GM10847 (cell line): Measurements from ENCODE around the gene MAFF.

Experiments
- POLR2A ChIP-seq: IDR thresholded peaks from 2 replicates; pipeline ENCODE4 v1.6.1; 2011; ENCODE audit not compliant: insufficient read length; ENCODE audit errors: extremely low read depth

MAFF gene

GRCh38 chr22:38226853-38227649 lies 25.3 kb downstream of the MAFF start:
- TF ChIP-seq POLR2A = no peak

DNA sequence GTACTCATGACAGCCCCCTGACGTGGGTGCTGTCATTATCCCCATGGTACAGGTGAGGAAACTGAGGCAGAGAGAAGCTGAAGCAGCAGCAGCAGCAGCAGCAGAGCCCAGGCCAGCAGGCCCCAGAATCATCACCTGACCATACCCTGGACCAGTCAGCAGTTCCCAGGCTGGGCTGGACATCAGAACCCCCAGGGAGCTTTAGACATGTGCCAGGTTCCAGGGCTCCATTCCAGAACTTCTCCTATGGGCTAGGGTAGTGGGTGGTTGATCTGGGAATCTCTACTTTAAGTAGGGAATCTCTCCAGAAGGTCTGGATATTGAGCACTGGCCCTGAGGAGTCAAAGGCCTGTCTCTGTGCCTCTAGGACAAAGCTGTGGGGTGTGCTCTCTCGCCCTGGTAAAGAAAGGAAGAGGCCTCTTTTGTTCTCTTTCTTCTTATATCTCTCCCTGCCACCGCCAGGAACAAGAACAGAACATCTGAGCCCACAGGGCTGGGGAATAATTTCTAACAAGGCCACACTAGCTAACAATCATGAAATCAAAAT lies 26.6 kb downstream of the MAFF start:
- TF ChIP-seq POLR2A = no peak

DNA sequence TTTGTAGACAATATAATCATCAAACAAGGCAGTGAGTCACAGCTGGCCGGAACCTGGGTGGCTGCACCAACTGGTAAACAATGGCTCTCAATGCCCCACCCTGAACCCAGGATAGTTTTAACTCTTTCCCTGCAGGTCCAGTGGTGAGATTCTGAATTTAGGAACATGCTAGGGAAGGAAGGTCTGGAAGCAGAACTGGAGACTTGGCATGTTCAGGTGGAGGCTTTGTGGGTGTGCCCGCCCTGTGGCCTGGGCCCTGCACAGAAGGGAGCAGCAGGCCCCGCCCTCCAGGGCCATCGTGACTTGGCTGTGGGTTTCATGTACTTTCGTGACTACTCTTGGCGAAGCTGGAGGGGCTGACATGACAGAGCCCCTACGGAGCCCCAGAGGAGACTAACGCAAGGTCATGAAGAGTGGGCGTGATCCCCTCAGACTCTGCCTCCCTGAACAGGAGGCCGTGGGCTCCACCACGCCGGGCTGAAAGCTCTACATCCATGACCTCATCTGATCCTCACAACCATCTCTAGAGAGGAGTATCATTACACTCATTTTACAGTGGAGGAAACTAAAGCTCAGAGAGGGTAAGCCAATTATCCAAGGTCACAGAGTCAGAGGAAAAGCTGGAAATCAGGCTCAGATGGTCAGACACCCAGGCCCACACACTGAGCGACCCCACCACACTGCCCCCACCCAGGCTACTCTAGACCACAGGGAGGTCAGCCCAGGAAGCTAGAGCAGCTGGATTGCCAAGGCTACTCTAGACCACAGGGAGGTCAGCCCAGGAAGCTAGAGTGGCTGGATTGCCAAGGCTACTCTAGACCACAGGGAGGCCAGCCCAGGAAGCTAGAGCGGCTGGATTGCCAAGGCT lies 27.3 kb downstream of the MAFF start:
- no peak for TF ChIP-seq POLR2A

GRCh38 chr22:38230108-38230825 lies 28.5 kb downstream of the MAFF start:
- TF ChIP-seq POLR2A = no peak

DNA sequence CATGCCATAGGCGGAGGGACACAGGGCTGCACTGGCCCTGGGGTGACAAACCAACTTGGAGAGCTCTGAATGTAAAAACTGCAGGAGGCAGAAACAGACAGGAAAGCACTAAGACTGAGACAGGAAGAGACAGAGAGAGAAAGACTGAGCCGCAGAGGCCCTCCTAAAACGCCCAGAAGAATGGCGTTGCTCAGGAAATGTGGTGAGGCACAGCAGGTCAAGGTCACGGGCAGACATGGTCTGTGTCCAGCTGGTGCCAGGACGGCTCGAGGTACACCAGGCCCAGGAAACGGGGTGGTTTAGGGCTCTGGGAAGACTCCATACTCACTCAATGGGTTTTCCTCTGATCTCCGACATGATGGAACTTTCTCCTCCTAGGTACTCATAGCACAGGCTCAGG lies 29.1 kb downstream of the MAFF start:
- TF ChIP-seq POLR2A = no peak

DNA sequence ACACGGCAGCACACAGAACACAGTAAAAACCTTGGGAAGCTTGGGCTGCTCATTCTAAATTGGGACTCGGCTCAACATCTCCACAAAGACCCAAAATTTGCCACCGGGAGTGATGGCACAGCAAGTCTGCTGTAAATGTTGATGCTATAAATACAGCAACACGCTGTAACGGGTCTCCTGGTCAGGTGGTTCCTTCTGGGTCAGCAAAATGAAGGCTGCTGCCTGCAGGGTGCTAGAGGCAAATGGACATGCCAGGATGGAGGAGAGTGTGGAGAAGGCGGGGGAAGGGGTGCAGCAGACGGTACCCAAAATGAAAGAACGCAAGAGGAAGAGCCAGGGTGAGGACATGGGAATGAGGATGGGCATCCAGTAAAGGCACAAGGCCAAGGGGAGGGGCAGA lies 30.4 kb downstream of the MAFF start:
- no peak for TF ChIP-seq POLR2A

DNA sequence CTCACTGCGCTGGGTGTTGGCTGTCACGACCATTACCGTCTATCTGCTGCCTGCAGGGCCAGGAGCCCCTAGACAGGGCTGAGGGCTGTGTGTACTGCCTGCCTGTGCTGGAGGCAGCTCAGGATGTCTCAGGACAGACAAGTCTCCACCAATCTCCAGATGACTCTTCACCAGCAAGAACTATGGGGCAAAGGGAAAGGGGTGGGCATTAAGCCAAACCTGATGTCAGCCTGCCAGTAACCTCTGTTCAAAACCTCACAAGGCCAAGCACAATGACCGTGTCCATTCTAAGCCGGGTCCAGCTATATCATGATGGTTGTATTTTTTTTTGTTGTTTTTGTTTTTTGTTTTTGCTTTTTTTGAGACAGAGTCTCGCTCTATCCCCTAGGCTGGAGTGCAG lies 31.6 kb downstream of the MAFF start:
- TF ChIP-seq POLR2A = no peak

- TF ChIP-seq POLR2A = no peak
Measured at GRCh38 chr22:38235240-38235850, 33.6 kb downstream of the MAFF start.

GRCh38 chr22:38236786-38237185 lies 35.0 kb downstream of the MAFF start:
- no peak for TF ChIP-seq POLR2A

DNA sequence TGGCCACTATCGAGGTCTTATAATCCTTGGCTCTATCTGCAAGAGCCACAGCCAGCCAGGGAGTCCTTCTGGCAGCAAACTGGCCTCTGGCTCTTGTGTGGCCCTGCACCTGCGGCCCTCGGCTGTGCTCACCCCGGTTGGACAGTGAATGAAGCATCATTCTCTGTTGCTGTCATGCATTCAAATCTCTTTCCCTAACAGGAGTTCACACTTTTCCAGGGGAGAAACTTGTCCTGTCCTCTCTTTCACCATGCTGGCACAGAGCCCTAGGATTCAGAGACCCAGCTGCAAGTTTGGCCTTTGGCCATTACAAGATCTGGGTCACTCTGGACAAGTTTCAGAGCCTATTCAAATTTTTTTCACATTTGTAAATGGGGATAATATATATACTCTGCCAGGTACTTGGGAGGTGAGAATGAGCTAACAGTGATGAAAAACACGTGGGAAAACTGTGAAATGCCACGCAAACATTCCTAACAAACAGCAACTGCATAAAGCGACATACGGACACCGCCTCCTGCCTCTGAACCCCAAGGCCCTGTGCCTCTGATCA lies 36.8 kb downstream of the MAFF start:
- no peak for TF ChIP-seq POLR2A

DNA sequence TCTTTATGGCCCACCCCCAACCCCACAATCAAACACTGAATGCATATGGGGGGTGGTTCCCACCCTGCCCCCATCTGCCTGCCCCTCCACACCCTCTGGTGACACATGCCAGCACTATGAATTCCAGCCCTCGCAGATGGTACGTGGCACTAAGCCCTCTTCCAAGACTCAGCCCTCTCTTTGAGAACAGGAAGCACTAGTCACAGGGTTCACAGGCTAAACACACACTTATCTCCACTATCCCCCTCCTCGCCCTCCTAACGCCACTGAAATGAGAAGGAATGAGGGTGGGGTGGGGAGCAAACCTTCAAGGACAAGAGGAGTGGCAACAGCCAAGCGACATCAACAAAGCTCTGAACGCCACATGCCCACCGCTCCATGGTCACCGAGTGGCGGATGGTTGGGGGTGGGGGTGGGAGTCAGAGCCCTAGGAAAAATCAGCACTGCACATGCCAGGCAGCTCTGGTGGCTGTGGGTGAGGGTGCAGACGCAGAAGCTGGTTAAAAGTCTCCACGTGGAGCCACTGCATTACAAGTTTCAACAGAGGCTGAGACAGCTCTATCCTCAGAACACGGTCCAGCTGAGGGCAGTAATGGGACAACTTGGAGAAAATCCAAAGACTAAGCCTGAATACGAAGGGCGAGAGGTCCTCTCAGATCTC lies 37.4 kb downstream of the MAFF start:
- no peak for TF ChIP-seq POLR2A

GRCh38 chr22:38240734-38241252 lies 39.0 kb downstream of the MAFF start:
- TF ChIP-seq POLR2A = no peak

- TF ChIP-seq POLR2A = no peak
Measured at GRCh38 chr22:38243007-38243765, 41.4 kb downstream of the MAFF start.

GRCh38 chr22:38244106-38244505 lies 42.3 kb downstream of the MAFF start:
- TF ChIP-seq POLR2A = no peak
